Measurements from ENCODE around the gene NAALADL2. TPM values are rescaled to one million over a fixed set of nuclear protein-coding genes. Genes with fewer than 3 reads are reported as not detected.

Gene NAALADL2
- total and polyA plus RNA-seq, 9 of the 15 experiments (the other 6 are each of a cell fraction or from before 2014, with no cell fraction given): 0.29 to 1.1 (median 0.79) TPM; not detected in 1

DNA sequence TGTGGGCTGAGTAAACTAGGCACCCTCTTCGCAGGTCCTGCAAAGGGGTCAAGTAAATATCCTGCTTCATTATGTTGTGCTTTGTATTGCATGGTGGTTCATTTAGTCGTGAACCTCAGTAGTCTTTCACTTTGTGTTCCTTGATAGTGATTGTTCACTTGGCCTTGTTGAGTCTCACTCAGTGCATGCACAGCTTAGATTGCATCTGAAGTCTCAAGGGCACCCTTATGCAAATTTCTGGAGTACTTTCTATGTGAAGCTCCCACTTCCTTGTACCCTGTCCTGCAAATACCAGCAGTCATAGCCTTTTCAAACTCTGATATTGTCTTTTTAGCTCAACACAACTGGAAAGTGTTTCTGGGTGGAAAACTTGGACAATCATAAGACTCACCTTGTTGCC lies 519.2 kb downstream of the NAALADL2 start (continued):
- TF ChIP-seq, protein P1, sequence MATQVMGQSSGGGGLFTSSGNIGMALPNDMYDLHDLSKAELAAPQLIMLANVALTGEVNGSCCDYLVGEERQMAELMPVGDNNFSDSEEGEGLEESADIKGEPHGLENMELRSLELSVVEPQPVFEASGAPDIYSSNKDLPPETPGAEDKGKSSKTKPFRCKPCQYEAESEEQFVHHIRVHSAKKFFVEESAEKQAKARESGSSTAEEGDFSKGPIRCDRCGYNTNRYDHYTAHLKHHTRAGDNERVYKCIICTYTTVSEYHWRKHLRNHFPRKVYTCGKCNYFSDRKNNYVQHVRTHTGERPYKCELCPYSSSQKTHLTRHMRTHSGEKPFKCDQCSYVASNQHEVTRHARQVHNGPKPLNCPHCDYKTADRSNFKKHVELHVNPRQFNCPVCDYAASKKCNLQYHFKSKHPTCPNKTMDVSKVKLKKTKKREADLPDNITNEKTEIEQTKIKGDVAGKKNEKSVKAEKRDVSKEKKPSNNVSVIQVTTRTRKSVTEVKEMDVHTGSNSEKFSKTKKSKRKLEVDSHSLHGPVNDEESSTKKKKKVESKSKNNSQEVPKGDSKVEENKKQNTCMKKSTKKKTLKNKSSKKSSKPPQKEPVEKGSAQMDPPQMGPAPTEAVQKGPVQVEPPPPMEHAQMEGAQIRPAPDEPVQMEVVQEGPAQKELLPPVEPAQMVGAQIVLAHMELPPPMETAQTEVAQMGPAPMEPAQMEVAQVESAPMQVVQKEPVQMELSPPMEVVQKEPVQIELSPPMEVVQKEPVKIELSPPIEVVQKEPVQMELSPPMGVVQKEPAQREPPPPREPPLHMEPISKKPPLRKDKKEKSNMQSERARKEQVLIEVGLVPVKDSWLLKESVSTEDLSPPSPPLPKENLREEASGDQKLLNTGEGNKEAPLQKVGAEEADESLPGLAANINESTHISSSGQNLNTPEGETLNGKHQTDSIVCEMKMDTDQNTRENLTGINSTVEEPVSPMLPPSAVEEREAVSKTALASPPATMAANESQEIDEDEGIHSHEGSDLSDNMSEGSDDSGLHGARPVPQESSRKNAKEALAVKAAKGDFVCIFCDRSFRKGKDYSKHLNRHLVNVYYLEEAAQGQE (IDR thresholded peaks at IDR 0.05; ENCODE audit: borderline replicate concordance): no peak
- TF ChIP-seq, protein P1 (CRISPR knock-in tag; IDR thresholded peaks at IDR 0.05; ENCODE audit: low read depth): no peak
- TF ChIP-seq HEY1 (CRISPR knock-in tag; IDR thresholded peaks at IDR 0.05; ENCODE audit: borderline replicate concordance) (no peak), MECOM (CRISPR knock-in tag; IDR thresholded peaks at IDR 0.05) (no peak), ZNF398 (CRISPR knock-in tag; IDR thresholded peaks at IDR 0.05) (no peak), ZFP36 (IDR thresholded peaks at IDR 0.05; ENCODE audit: low read depth, low read length, partially characterized antibody) (no peak), ERF (CRISPR knock-in tag; IDR thresholded peaks at IDR 0.05) (no peak), ETS2 (tag; IDR thresholded peaks at IDR 0.05; ENCODE audit: borderline replicate concordance, poor library complexity, severe bottlenecking) (no peak), JUND (IDR thresholded peaks at IDR 0.05; ENCODE audit: borderline replicate concordance, low read depth, low read length) (no peak), JUND (tag; IDR thresholded peaks at IDR 0.05; ENCODE audit: borderline replicate concordance, low read depth, low read length) (no peak), FIP1L1 (IDR thresholded peaks at IDR 0.05; ENCODE audit: low read depth, low read length, poor library complexity, severe bottlenecking) (no peak)
- TF ChIP-seq, protein P2, sequence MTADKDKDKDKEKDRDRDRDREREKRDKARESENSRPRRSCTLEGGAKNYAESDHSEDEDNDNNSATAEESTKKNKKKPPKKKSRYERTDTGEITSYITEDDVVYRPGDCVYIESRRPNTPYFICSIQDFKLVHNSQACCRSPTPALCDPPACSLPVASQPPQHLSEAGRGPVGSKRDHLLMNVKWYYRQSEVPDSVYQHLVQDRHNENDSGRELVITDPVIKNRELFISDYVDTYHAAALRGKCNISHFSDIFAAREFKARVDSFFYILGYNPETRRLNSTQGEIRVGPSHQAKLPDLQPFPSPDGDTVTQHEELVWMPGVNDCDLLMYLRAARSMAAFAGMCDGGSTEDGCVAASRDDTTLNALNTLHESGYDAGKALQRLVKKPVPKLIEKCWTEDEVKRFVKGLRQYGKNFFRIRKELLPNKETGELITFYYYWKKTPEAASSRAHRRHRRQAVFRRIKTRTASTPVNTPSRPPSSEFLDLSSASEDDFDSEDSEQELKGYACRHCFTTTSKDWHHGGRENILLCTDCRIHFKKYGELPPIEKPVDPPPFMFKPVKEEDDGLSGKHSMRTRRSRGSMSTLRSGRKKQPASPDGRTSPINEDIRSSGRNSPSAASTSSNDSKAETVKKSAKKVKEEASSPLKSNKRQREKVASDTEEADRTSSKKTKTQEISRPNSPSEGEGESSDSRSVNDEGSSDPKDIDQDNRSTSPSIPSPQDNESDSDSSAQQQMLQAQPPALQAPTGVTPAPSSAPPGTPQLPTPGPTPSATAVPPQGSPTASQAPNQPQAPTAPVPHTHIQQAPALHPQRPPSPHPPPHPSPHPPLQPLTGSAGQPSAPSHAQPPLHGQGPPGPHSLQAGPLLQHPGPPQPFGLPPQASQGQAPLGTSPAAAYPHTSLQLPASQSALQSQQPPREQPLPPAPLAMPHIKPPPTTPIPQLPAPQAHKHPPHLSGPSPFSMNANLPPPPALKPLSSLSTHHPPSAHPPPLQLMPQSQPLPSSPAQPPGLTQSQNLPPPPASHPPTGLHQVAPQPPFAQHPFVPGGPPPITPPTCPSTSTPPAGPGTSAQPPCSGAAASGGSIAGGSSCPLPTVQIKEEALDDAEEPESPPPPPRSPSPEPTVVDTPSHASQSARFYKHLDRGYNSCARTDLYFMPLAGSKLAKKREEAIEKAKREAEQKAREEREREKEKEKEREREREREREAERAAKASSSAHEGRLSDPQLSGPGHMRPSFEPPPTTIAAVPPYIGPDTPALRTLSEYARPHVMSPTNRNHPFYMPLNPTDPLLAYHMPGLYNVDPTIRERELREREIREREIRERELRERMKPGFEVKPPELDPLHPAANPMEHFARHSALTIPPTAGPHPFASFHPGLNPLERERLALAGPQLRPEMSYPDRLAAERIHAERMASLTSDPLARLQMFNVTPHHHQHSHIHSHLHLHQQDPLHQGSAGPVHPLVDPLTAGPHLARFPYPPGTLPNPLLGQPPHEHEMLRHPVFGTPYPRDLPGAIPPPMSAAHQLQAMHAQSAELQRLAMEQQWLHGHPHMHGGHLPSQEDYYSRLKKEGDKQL (CRISPR knock-in tag; IDR thresholded peaks at IDR 0.05; ENCODE audit: borderline replicate concordance): no peak
